Left lobe of liver (tissue), 2 donors: Measurements from ENCODE around the gene INPP5A. TPM values are rescaled to one million over a fixed set of nuclear protein-coding genes. Genes with fewer than 3 reads are reported as not detected.

Source experiments
- ATAC-seq: fragments of 200-7000 bp; cut with Tn5 transposase; one replicate; pipeline ENCODE4 v1.9.1; 2020; ENCODE audit warnings: mild to moderate bottlenecking, moderate library complexity
- DNase-seq: peaks from one replicate; pipeline ENCODE4 v3.0.0-alpha.2; 2020; ENCODE audit warnings: low spot score
- total RNA-seq: library from RNA; stranded (reverse); gene quantifications from one replicate; pipeline ENCODE4 v1.2.1, GENCODE V29; 2021
- donor health status: DM: no; HTN: no; CAD: no; lungs with moderate emphysema.
- donor health status: DM: no; HTN: yes; CAD: no.

The INPP5A gene
- total RNA-seq, 1 donor from 2014 or later, result 18.3 TPM

- DNase-seq (no peak), ATAC-seq (no peak)
Measured at GRCh38 chr10:132534391-132535064, 3.1 kb upstream of the INPP5A start.

- ATAC-seq (no peak), DNase-seq (no peak)
Measured at GRCh38 chr10:132535065-132535651, 2.4 kb upstream of the INPP5A start.

GRCh38 chr10:132536241-132536876 lies 1.2 kb upstream of the INPP5A start:
- DNase-seq, result no peak
- ATAC-seq, result peak; percentile 7

GRCh38 chr10:132536877-132537683 lies 507 bp upstream of the INPP5A start:
- ATAC-seq (peak; percentile 86), DNase-seq (peak; percentile 100)

- ATAC-seq, result no peak
Measured at GRCh38 chr10:132538031-132538789, 623 bp downstream of the INPP5A start.

GRCh38 chr10:132538790-132539421 lies 1.3 kb downstream of the INPP5A start:
- DNase-seq, result no peak
- ATAC-seq, result no peak

More at GRCh38 chr10:132538031-132538789, 623 bp downstream of the INPP5A start:
- DNase-seq, result no peak

- DNase-seq (peak; percentile 85), ATAC-seq (peak; percentile 57)
Measured at GRCh38 chr10:132539431-132539839, 1.8 kb downstream of the INPP5A start.

GRCh38 chr10:132539894-132540293 lies 2.3 kb downstream of the INPP5A start:
- no peak for DNase-seq
- no peak for ATAC-seq

GRCh38 chr10:132540456-132540855 lies 2.9 kb downstream of the INPP5A start:
- ATAC-seq, result no peak
- DNase-seq, result no peak

- no peak for ATAC-seq
- DNase-seq, result no peak
Measured at GRCh38 chr10:132541129-132541528, 3.5 kb downstream of the INPP5A start.

GRCh38 chr10:132541601-132542011 lies 4.0 kb downstream of the INPP5A start:
- ATAC-seq (no peak), DNase-seq (no peak)

- ATAC-seq (no peak), DNase-seq (no peak)
Measured at GRCh38 chr10:132542086-132542775, 4.6 kb downstream of the INPP5A start.

GRCh38 chr10:132542819-132543218 lies 5.2 kb downstream of the INPP5A start:
- DNase-seq, result no peak
- ATAC-seq, result no peak

GRCh38 chr10:132543916-132544743 lies 6.5 kb downstream of the INPP5A start:
- no peak for DNase-seq
- no peak for ATAC-seq

- DNase-seq, result no peak
- no peak for ATAC-seq
Measured at GRCh38 chr10:132544744-132545658, 7.4 kb downstream of the INPP5A start.

- ATAC-seq (no peak), DNase-seq (no peak)
Measured at GRCh38 chr10:132545659-132546367, 8.2 kb downstream of the INPP5A start.
